HCT116 (cell line): ENCODE data around the gene PKP1. TPM values are rescaled to one million over a fixed set of nuclear protein-coding genes. Genes with fewer than 3 reads are reported as not detected.

ENCODE experiments used
- ATAC-seq: fragments of 200-7000 bp; cut with Tn5 transposase; 2 replicates; pipeline ENCODE4 v1.9.1; 2020; ENCODE audit warnings: mild to moderate bottlenecking, moderate library complexity
- BruUV-seq: library from RNA; stranded (reverse); fragments of 400-500 nt; replicated peaks from 2 replicates; lab custom pipeline; 2021; lab: Mats Ljungman, UMichigan
- CTCF ChIA-PET: fragments of 300-600 bp; sonication (Branson Sonifier 250); formaldehyde crosslinking; loops from one replicate; lab custom pipeline; 2021; ENCODE audit warnings: antibody characterized with exemption; lab: Charles Lee
- POLR2A ChIA-PET: fragments of 300-600, 350-600 bp; sonication (Branson Sonifier 250); formaldehyde crosslinking; loops from one replicate; lab custom pipeline; 2021; ENCODE audit warnings: antibody characterized with exemption; lab: Charles Lee
- RAD21 ChIA-PET, 2 experiments: fragments of 300-600 bp; sonication (Branson Sonifier 250); formaldehyde crosslinking; loops; one replicate each; lab custom pipeline; 2023; ENCODE audit warnings: low total read pairs in 2 of 2; ENCODE audit not compliant: uncharacterized antibody in 2 of 2, unreplicated experiment in 2 of 2, low non-redundant PET in 1 of 2; lab: Charles Lee
- DNase-seq: peaks from one replicate; pipeline ENCODE4 v3.0.0-alpha.2; 2010; ENCODE audit warnings: low read depth, low spot score
- H2AFZ ChIP-seq: fragments of 200-600 bp; shearing (Covaris generic), sonication (generic); 2 replicates; pipeline ENCODE4 v1.6.1; 2017; ENCODE audit warnings: low read depth, mixed run types, mixed read lengths, antibody characterized with exemption, low read length; ENCODE audit not compliant: poor library complexity, severe bottlenecking
- H3K27ac ChIP-seq: 2 replicates; pipeline ENCODE4 v1.5.1; 2012; ENCODE audit warnings: low read depth, low read length
- H3K27me3 ChIP-seq: fragments of 200-600 bp; sonication (generic); 2 replicates; pipeline ENCODE4 v1.6.1; 2016; ENCODE audit warnings: mixed run types, low read length, mixed read lengths; ENCODE audit not compliant: insufficient read depth
- H3K36me3 ChIP-seq, 2 experiments: fragments of 200-500 bp in 1 of 2; fragments of 200-600 bp in 1 of 2; sonication (Bioruptor generic) in 1 of 2; sonication (generic) in 1 of 2; 2 replicates each; pipeline versions ENCODE4 v1.5.1 to v1.6.1; 2014 to 2016; ENCODE audit warnings: low read length in 2 of 2, inconsistent platforms in 1 of 2, mixed read lengths in 1 of 2, mixed run types in 1 of 2; ENCODE audit not compliant: insufficient read depth in 2 of 2, control insufficient read depth in 1 of 2
- H3K4me1 ChIP-seq, 2 experiments: fragments of 200-600 bp in 1 of 2; sonication (generic) in 1 of 2; 2 replicates each; pipeline versions ENCODE4 v1.5.1 to v1.6.1; 2012 to 2017; ENCODE audit warnings: low read length in 2 of 2, inconsistent platforms in 1 of 2, mild to moderate bottlenecking in 1 of 2, mixed read lengths in 1 of 2, mixed run types in 1 of 2, moderate library complexity in 1 of 2; ENCODE audit not compliant: insufficient read depth in 2 of 2, control insufficient read depth in 1 of 2
- H3K4me2 ChIP-seq: fragments of 200-600 bp; sonication (generic); 2 replicates; pipeline ENCODE4 v1.6.1; 2017; ENCODE audit warnings: mixed run types, low read length, mixed read lengths
- H3K4me3 ChIP-seq, 2 experiments: fragments of 200-600 bp in 1 of 2; sonication (generic) in 1 of 2; replicated peaks in 1 of 2; 2 replicates each; pipeline ENCODE4 v1.5.1; 2011 to 2016; ENCODE audit warnings: low read length in 2 of 2, control low read depth in 1 of 2, low read depth in 1 of 2, mild to moderate bottlenecking in 1 of 2, mixed read lengths in 1 of 2, mixed run types in 1 of 2
- H3K79me2 ChIP-seq: fragments of 200-600 bp; sonication (generic); 2 replicates; pipeline ENCODE4 v1.6.1; 2017; ENCODE audit warnings: mild to moderate bottlenecking, mixed run types, low read length, moderate library complexity, mixed read lengths; ENCODE audit not compliant: insufficient read depth
- H3K9ac ChIP-seq: fragments of 200-600 bp; sonication (generic); 2 replicates; pipeline ENCODE4 v1.6.1; 2016; ENCODE audit warnings: low read length, mixed read lengths
- H3K9me2 ChIP-seq: fragments of 200-600 bp; sonication (generic), shearing (Covaris generic); 2 replicates; pipeline ENCODE4 v1.6.1; 2017; ENCODE audit warnings: mixed run types, mild to moderate bottlenecking, moderate library complexity; ENCODE audit not compliant: insufficient read depth
- H3K9me3 ChIP-seq, 2 experiments: fragments of 200-500 bp in 1 of 2; fragments of 200-600 bp in 1 of 2; sonication (Bioruptor generic) in 1 of 2; sonication (generic) in 1 of 2; 2 replicates each; pipeline ENCODE4 v1.6.1; 2014 to 2017; ENCODE audit warnings: low read length in 2 of 2, mixed read lengths in 2 of 2, inconsistent platforms in 1 of 2, low read depth in 1 of 2, mild to moderate bottlenecking in 1 of 2, mixed run types in 1 of 2, moderate library complexity in 1 of 2; ENCODE audit not compliant: control insufficient read depth in 1 of 2, insufficient read depth in 1 of 2
- H4K20me1 ChIP-seq: fragments of 200-600 bp; sonication (generic), shearing (Covaris generic); 2 replicates; pipeline ENCODE4 v1.6.1; 2017; ENCODE audit warnings: mixed run types, mild to moderate bottlenecking, moderate library complexity; ENCODE audit not compliant: insufficient read depth
- CEBPB ChIP-seq: IDR thresholded peaks from 2 replicates; pipeline ENCODE4 v1.6.1; 2012; ENCODE audit warnings: low read depth
- EGR1 ChIP-seq: IDR thresholded peaks from 2 replicates; pipeline ENCODE4 v1.6.1; 2012; ENCODE audit warnings: low read depth
- EZH2 ChIP-seq: fragments of 200-600 bp; sonication (generic); IDR thresholded peaks from 2 replicates; pipeline ENCODE4 v1.6.1; 2017; ENCODE audit warnings: antibody characterized with exemption, mixed run types
- REST ChIP-seq: IDR thresholded peaks from 2 replicates; pipeline ENCODE4 v1.6.1; 2012; ENCODE audit warnings: low read depth
- SP1 ChIP-seq: IDR thresholded peaks from 2 replicates; pipeline ENCODE4 v1.6.1; 2012; ENCODE audit warnings: low read depth
- intact Hi-C: fragments of 100-400 bp; cut with micrococcal nuclease; formaldehyde crosslinking; loops from 2 replicates; pipeline ENCODE4 v1.10.0; 2022
- total RNA-seq: library from RNA; stranded (reverse); gene quantifications from one replicate; pipeline ENCODE4 v1.2.1, GENCODE V29; 2021; ENCODE audit not compliant: unreplicated experiment
- TF ChIP-seq, protein P1 (sequence below): IDR thresholded peaks from 2 replicates; pipeline ENCODE4 v1.6.1; 2012

Gene PKP1
- total RNA-seq, 1 experiment from 2014 or later = 0.07 TPM

DNA sequence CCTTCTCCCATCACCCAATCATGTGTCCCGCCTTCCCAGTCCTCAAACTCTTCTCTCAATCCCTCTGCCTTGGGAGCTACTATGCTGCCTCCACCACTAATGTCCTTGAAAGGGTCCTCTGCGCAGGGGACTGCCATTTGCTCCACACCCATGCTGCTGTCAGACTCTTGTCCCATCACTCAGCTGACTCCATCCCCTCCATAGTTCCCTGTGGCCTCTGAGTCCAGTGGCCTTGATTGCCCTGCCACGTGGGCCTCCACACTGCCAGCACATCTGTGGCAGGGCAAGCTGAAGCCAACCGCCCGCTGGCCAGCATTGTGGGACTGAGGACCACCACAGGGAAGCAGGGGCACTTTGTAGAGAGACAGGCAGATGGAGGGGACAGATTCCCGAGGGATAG, 95.5 kb downstream of the PKP1 start:
- Histone ChIP-seq H3K9ac (no peak overlapping the region), H4K20me1 (no peaks in the 10 kb centered on the region), H2AFZ (no peak overlapping the region), H3K27me3 (no peaks in the 10 kb centered on the region; the same call in 1 of the 2 replicates), H3K9me2 (no peaks in the 10 kb centered on the region), H3K9me3 (no peaks in the 10 kb centered on the region), H3K36me3 (peaks cover 0 to 8% of the 10 kb centered on the region in 2 experiments; a peak in 1 of 4 replicates), H3K4me3 (no peak overlapping the region), H3K4me2 (no peak overlapping the region), H3K4me1 (peaks cover 5 to 25% of the 10 kb centered on the region in 2 experiments; a peak in 3 of 4 replicates), H3K79me2 (no peaks in the 10 kb centered on the region), H3K27ac (no peak overlapping the region)
- intact Hi-C loops = no loop called here
- no peak for DNase-seq
- BruUV-seq = no TSS peak
- ChIA-PET POLR2A (no interaction called here), RAD21 (no interaction called here), CTCF (interaction anchor here (1.0 kb wide), 1 partner anchor 27 kb away, joined by 3 read pairs; no protein-coding TSS in a partner anchor)
- no peak for ATAC-seq
- TF ChIP-seq REST (no peak), EZH2 (no peak), CEBPB (no peak), EGR1 (no peak), SP1 (no peak)
- TF ChIP-seq, protein P1, sequence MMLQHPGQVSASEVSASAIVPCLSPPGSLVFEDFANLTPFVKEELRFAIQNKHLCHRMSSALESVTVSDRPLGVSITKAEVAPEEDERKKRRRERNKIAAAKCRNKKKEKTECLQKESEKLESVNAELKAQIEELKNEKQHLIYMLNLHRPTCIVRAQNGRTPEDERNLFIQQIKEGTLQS = no peak
